Subcutaneous adipose tissue (tissue), 4 donors: ENCODE data around the gene FRMD6. TPM values are rescaled to one million over a fixed set of nuclear protein-coding genes. Genes with fewer than 3 reads are reported as not detected.

Experiments used
- CTCF ChIP-seq: fragments of 450-650 bp; IDR thresholded peaks from one replicate; pipeline ENCODE4 v1.5.1; 2016; ENCODE audit warnings: low read depth, mild to moderate bottlenecking, control low read depth, antibody characterized with exemption, moderate library complexity
- total RNA-seq, 4 donors: library from RNA; depleted of rRNA; stranded (reverse); fragments of >200 nt; gene quantifications; one replicate each; pipeline ENCODE4 v1.1.0, GENCODE V29; 2016

The FRMD6 gene
- total RNA-seq, 4 donors from 2014 or later: 14.1 to 19.4 (median 18.2) TPM

GRCh38 chr14:51609955-51610283, 41.8 kb upstream of the FRMD6 start:
- no peak for TF ChIP-seq CTCF

GRCh38 chr14:51610771-51611170, 40.9 kb upstream of the FRMD6 start:
- no peak for TF ChIP-seq CTCF

- TF ChIP-seq CTCF: no peak
Observed at GRCh38 chr14:51612449-51612848, 39.3 kb upstream of the FRMD6 start.

- TF ChIP-seq CTCF: no peak
Observed at GRCh38 chr14:51613416-51613815, 38.3 kb upstream of the FRMD6 start.

GRCh38 chr14:51614707-51615106, 37.0 kb upstream of the FRMD6 start:
- TF ChIP-seq CTCF: no peak

- TF ChIP-seq CTCF: no peak
Observed at GRCh38 chr14:51616256-51616655, 35.5 kb upstream of the FRMD6 start.

GRCh38 chr14:51616724-51617409, 34.8 kb upstream of the FRMD6 start:
- no peak for TF ChIP-seq CTCF
